Measurements from ENCODE around the gene CHN1. TPM values are rescaled to one million over a fixed set of nuclear protein-coding genes. Genes with fewer than 3 reads are reported as not detected.

The CHN1 gene
- total RNA-seq, 1 donor from 2014 or later = 14.2 TPM

- no peaks in the 10 kb centered on the region for H3K27me3 ChIP-seq (ENCODE audit: low read depth)
- DNase-seq = no peak
- no peak for TF ChIP-seq CTCF (IDR thresholded peaks at IDR 0.05; ENCODE audit: borderline replicate concordance)
- peak overlapping the region; percentile 43 for H3K27ac ChIP-seq (replicated peaks)
- H3K36me3 ChIP-seq = no peaks in the 10 kb centered on the region
- H3K4me3 ChIP-seq = no peak overlapping the region
- peaks cover 74% of the 10 kb centered on the region for H3K4me1 ChIP-seq
- no peaks in the 10 kb centered on the region for H3K9me3 ChIP-seq (replicated peaks)
- intact Hi-C loops (cut with micrococcal nuclease) = no loop called here
Observed at GRCh38 chr2:175002547-175003274, 2.5 kb downstream of the CHN1 start.

GRCh38 chr2:175001566-175001965, 3.6 kb downstream of the CHN1 start:
- DNase-seq = no peak
- H3K27me3 ChIP-seq (ENCODE audit: low read depth) = no peaks in the 10 kb centered on the region
- H3K4me1 ChIP-seq = peaks cover 72% of the 10 kb centered on the region
- intact Hi-C loops (cut with micrococcal nuclease) = no loop called here
- TF ChIP-seq CTCF (IDR thresholded peaks at IDR 0.05; ENCODE audit: borderline replicate concordance) = no peak
- H3K27ac ChIP-seq (replicated peaks) = no peak overlapping the region
- no peaks in the 10 kb centered on the region for H3K9me3 ChIP-seq (replicated peaks)
- H3K36me3 ChIP-seq = no peaks in the 10 kb centered on the region
- H3K4me3 ChIP-seq = no peak overlapping the region

DNA sequence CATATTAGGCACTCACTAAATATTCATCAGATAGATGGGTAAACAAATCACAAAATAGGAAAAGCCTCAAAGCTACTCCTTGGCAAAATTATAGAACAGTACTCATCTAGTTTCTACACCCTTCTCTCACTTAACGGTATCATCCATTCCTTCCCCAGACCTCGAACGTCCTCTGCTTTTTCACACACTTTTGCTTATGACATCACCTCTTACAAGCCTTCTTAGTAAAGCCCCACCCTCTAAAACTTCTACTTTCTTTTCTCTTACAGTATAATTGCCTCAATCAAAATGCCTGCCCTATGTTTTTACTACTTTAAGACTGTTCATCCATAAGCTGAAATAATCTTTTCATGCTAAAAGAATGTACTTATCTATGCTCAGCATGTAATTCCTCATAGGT, 8.1 kb downstream of the CHN1 start:
- Histone ChIP-seq H3K4me3 (no peak overlapping the region), H3K4me1 (peaks cover 34% of the 10 kb centered on the region), H3K36me3 (no peaks in the 10 kb centered on the region), H3K27me3 (ENCODE audit: low read depth) (no peaks in the 10 kb centered on the region), H3K9me3 (replicated peaks) (no peaks in the 10 kb centered on the region), H3K27ac (replicated peaks) (no peak overlapping the region)
- TF ChIP-seq CTCF (IDR thresholded peaks at IDR 0.05; ENCODE audit: borderline replicate concordance) = no peak
- no peak for DNase-seq
- intact Hi-C loops (cut with micrococcal nuclease) = no loop called here

DNA sequence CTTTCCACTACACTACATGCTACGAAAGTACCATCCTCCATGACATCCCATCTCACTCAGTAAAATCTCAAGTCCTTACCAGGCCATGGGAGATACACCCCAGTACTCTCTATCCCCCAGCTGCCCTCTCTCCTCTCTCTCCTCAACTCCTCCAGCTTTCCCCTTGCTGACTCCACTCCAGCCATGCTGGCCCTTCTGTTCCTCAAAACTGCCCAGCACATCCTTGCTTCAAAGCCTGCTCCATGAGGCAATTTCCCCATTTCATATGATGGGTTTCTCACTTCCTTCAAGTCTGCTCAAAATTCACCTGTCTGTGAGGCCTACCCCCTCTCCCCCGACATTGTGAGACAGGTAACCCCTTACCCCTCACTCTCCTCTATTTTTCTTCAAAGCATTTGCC, 8.6 kb downstream of the CHN1 start:
- intact Hi-C loops (cut with micrococcal nuclease) = no loop called here
- Histone ChIP-seq H3K4me1 (peaks cover 31% of the 10 kb centered on the region), H3K4me3 (no peak overlapping the region), H3K36me3 (no peaks in the 10 kb centered on the region), H3K27me3 (ENCODE audit: low read depth) (no peaks in the 10 kb centered on the region), H3K9me3 (replicated peaks) (no peaks in the 10 kb centered on the region), H3K27ac (replicated peaks) (no peak overlapping the region)
- no peak for DNase-seq
- TF ChIP-seq CTCF (IDR thresholded peaks at IDR 0.05; ENCODE audit: borderline replicate concordance) = no peak

DNA sequence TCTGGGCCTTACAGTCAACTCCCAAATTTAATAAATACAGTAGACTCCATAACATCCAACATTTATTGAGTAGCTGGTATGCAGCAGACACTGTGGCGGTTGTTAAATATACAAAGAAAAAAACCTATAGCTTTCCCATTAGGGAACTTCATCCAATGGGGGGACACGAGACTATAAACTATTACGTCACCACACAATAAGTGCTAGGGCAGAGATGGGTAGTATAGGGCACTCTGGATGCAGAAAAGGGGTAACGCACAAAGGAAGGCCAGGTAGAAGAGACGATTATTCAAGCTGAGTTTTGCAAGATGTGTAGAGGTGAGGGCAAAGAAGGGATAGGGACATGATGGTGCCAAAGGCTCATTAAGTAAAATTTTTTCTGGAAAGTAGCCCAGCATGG, 10.8 kb downstream of the CHN1 start:
- intact Hi-C loops (cut with micrococcal nuclease) = no loop called here
- Histone ChIP-seq H3K27me3 (ENCODE audit: low read depth) (no peaks in the 10 kb centered on the region), H3K4me1 (peaks cover 34% of the 10 kb centered on the region), H3K36me3 (no peaks in the 10 kb centered on the region), H3K9me3 (replicated peaks) (no peaks in the 10 kb centered on the region), H3K4me3 (no peak overlapping the region), H3K27ac (replicated peaks) (no peak overlapping the region)
- TF ChIP-seq CTCF (IDR thresholded peaks at IDR 0.05; ENCODE audit: borderline replicate concordance) = no peak
- DNase-seq = no peak

Measured in left ventricle myocardium inferior (tissue), 1 donor.